ENCODE results near the gene NR4A1. TPM values are rescaled to one million over a fixed set of nuclear protein-coding genes. Genes with fewer than 3 reads are reported as not detected.
A peak's percentile ranks its signal among the peaks of the same experiment; 100 is the strongest.

NR4A1 gene
- total RNA-seq, 8 experiments from 2014 or later: 3.4 to 11.8 (median 7.7) TPM

GRCh38 chr12:52010152-52010622 lies 41.1 kb upstream of the NR4A1 start:
- in situ Hi-C loops (cut with MboI; ENCODE audit: low pct_unique_long_range_greater_than_20kb in 2 of 9, low sequenced_read_pairs in 9 of 9, unreplicated experiment in 9 of 9): no loop called here
- 0 to 20% (median 6%) methylated on average over 1 to 5 of the region's 11 CpGs; no CpG with 5 or more reads in 6 of the 10 experiments for WGBS, 10 experiments
- peak overlapping the region in 1 of 5 donors; percentile 9 for H3K4me3 ChIP-seq
- H3K4me1 ChIP-seq (replicated peaks in 1 of 2): peaks cover 33 to 34% of the 10 kb centered on the region in 2 donors
- peak; percentile 70 to 90 (median 84) for ATAC-seq (replicated peaks in 6 of 8)
- H3K27ac ChIP-seq: peak overlapping the region in 1 of 2 donors; percentile 66

GRCh38 chr12:52010692-52011601 lies 40.3 kb upstream of the NR4A1 start:
- H3K27ac ChIP-seq: peak overlapping the region in 1 of 2 donors; percentile 66
- H3K4me1 ChIP-seq (replicated peaks in 1 of 2): peaks cover 26 to 28% of the 10 kb centered on the region in 2 donors
- peak in 1 of 8 experiments; percentile 3 for ATAC-seq (replicated peaks in 6 of 8)
- H3K4me3 ChIP-seq: peak overlapping the region in 1 of 5 donors; percentile 9
- in situ Hi-C loops (cut with MboI; ENCODE audit: low pct_unique_long_range_greater_than_20kb in 2 of 9, low sequenced_read_pairs in 9 of 9, unreplicated experiment in 9 of 9): no loop called here
- WGBS, 10 experiments: 17 to 86% (median 46%) methylated on average over 1 to 7 of the region's 8 CpGs; no CpG with 5 or more reads in 2 of the 10 experiments

- 83 to 100% (median 100%) methylated on average over 1 to 6 of the region's 8 CpGs; no CpG with 5 or more reads in 3 of the 10 experiments for WGBS, 10 experiments
- Histone ChIP-seq H3K4me1 (replicated peaks in 1 of 2) (peaks cover 20 to 22% of the 10 kb centered on the region in 2 donors), H3K4me3 (no peak overlapping the region), H3K27ac (no peak overlapping the region)
- in situ Hi-C loops (cut with MboI; ENCODE audit: low pct_unique_long_range_greater_than_20kb in 2 of 9, low sequenced_read_pairs in 9 of 9, unreplicated experiment in 9 of 9): no loop called here
- no peak for ATAC-seq (replicated peaks in 6 of 8)
Measured at GRCh38 chr12:52011602-52012214, 39.5 kb upstream of the NR4A1 start.

GRCh38 chr12:52013626-52014310 lies 37.5 kb upstream of the NR4A1 start:
- no peak overlapping the region for H3K4me3 ChIP-seq
- ATAC-seq (replicated peaks in 6 of 8): no peak
- H3K27ac ChIP-seq: no peak overlapping the region
- WGBS, 10 experiments: 73 to 100% (median 84%) methylated on average over 1 to 7 of the region's 16 CpGs; no CpG with 5 or more reads in 1 of the 10 experiments
- H3K4me1 ChIP-seq (replicated peaks in 1 of 2): peaks cover 23 to 27% of the 10 kb centered on the region in 2 donors
- in situ Hi-C loops (cut with MboI; ENCODE audit: low pct_unique_long_range_greater_than_20kb in 2 of 9, low sequenced_read_pairs in 9 of 9, unreplicated experiment in 9 of 9): no loop called here

- in situ Hi-C loops (cut with MboI; ENCODE audit: low pct_unique_long_range_greater_than_20kb in 2 of 9, low sequenced_read_pairs in 9 of 9, unreplicated experiment in 9 of 9): no loop called here
- peaks cover 24 to 30% of the 10 kb centered on the region in 2 donors for H3K4me1 ChIP-seq (replicated peaks in 1 of 2)
- ATAC-seq (replicated peaks in 6 of 8): no peak
Measured at GRCh38 chr12:52014567-52015530, 36.4 kb upstream of the NR4A1 start.

GRCh38 chr12:52015532-52016041 lies 35.7 kb upstream of the NR4A1 start:
- WGBS, 10 experiments: 13 to 100% (median 61%) methylated on average over 2 to 3 of the region's 10 CpGs; no CpG with 5 or more reads in 7 of the 10 experiments
- H3K4me3 ChIP-seq: no peak overlapping the region
- no peak overlapping the region for H3K27ac ChIP-seq
- peaks cover 23 to 24% of the 10 kb centered on the region in 2 donors for H3K4me1 ChIP-seq (replicated peaks in 1 of 2)
- peak in 3 of 8 experiments; percentile 59 to 86 (median 68) for ATAC-seq (replicated peaks in 6 of 8)
- in situ Hi-C loops (cut with MboI; ENCODE audit: low pct_unique_long_range_greater_than_20kb in 2 of 9, low sequenced_read_pairs in 9 of 9, unreplicated experiment in 9 of 9): no loop called here

More at GRCh38 chr12:52014567-52015530, 36.4 kb upstream of the NR4A1 start:
- Histone ChIP-seq H3K27ac (no peak overlapping the region), H3K4me3 (no peak overlapping the region)
- WGBS, 10 experiments: no CpG with 5 or more reads among the region's 93 CpGs

- WGBS, 10 experiments: 0 to 100% (median 45%) methylated on average over 1 to 2 of the region's 4 CpGs; no CpG with 5 or more reads in 4 of the 10 experiments
- in situ Hi-C loops (cut with MboI; ENCODE audit: low pct_unique_long_range_greater_than_20kb in 2 of 9, low sequenced_read_pairs in 9 of 9, unreplicated experiment in 9 of 9): no loop called here
- Histone ChIP-seq H3K4me3 (no peak overlapping the region), H3K27ac (no peak overlapping the region), H3K4me1 (replicated peaks in 1 of 2) (peaks cover 14 to 23% of the 10 kb centered on the region in 2 donors)
- ATAC-seq (replicated peaks in 6 of 8): no peak
Measured at GRCh38 chr12:52018433-52019112, 32.7 kb upstream of the NR4A1 start.

GRCh38 chr12:52019113-52019770 lies 32.0 kb upstream of the NR4A1 start:
- Histone ChIP-seq H3K4me1 (replicated peaks in 1 of 2) (peaks cover 14 to 25% of the 10 kb centered on the region in 2 donors), H3K4me3 (no peak overlapping the region), H3K27ac (no peak overlapping the region)
- 60 to 83% (median 80%) methylated on average over 1 of the region's 13 CpGs; no CpG with 5 or more reads in 6 of the 10 experiments for WGBS, 10 experiments
- peak in 3 of 8 experiments; percentile 9 to 26 (median 14) for ATAC-seq (replicated peaks in 6 of 8)
- in situ Hi-C loops (cut with MboI; ENCODE audit: low pct_unique_long_range_greater_than_20kb in 2 of 9, low sequenced_read_pairs in 9 of 9, unreplicated experiment in 9 of 9): no loop called here

- 17 to 60% (median 40%) methylated on average over 1 to 6 of the region's 9 CpGs; no CpG with 5 or more reads in 3 of the 10 experiments for WGBS, 10 experiments
- in situ Hi-C loops (cut with MboI; ENCODE audit: low pct_unique_long_range_greater_than_20kb in 2 of 9, low sequenced_read_pairs in 9 of 9, unreplicated experiment in 9 of 9): loop anchor here in 2 of 9 experiments (10.0 kb wide), 1 partner anchor 64 kb away; no protein-coding TSS in a partner anchor
- peaks cover 17 to 33% of the 10 kb centered on the region in 2 donors for H3K4me1 ChIP-seq (replicated peaks in 1 of 2)
- ATAC-seq (replicated peaks in 6 of 8): peak; percentile 6 to 56 (median 20)
- no peak overlapping the region for H3K27ac ChIP-seq
- no peak overlapping the region for H3K4me3 ChIP-seq
Measured at GRCh38 chr12:52020539-52021336, 30.5 kb upstream of the NR4A1 start.

- peak overlapping the region; percentile 32 to 50 (median 40) for H3K4me3 ChIP-seq
- WGBS, 10 experiments: 40 to 80% (median 80%) methylated on average over 1 of the region's 14 CpGs; no CpG with 5 or more reads in 7 of the 10 experiments
- in situ Hi-C loops (cut with MboI; ENCODE audit: low pct_unique_long_range_greater_than_20kb in 2 of 9, low sequenced_read_pairs in 9 of 9, unreplicated experiment in 9 of 9): loop anchor here in 2 of 9 experiments (10.0 kb wide), 1 partner anchor 62 kb away; no protein-coding TSS in a partner anchor
- peak overlapping the region in 1 of 2 donors; percentile 42 for H3K27ac ChIP-seq
- H3K4me1 ChIP-seq (replicated peaks in 1 of 2): peaks cover 34 to 47% of the 10 kb centered on the region in 2 donors
- peak in 2 of 8 experiments; percentile 5 to 8 for ATAC-seq (replicated peaks in 6 of 8)
Measured at GRCh38 chr12:52022841-52023181, 28.4 kb upstream of the NR4A1 start.
